ENCODE data around the gene ASAP2. TPM values are rescaled to one million over a fixed set of nuclear protein-coding genes. Genes with fewer than 3 reads are reported as not detected.

ASAP2 gene
- total RNA-seq, 1 experiment from 2014 or later = 12.6 TPM

DNA sequence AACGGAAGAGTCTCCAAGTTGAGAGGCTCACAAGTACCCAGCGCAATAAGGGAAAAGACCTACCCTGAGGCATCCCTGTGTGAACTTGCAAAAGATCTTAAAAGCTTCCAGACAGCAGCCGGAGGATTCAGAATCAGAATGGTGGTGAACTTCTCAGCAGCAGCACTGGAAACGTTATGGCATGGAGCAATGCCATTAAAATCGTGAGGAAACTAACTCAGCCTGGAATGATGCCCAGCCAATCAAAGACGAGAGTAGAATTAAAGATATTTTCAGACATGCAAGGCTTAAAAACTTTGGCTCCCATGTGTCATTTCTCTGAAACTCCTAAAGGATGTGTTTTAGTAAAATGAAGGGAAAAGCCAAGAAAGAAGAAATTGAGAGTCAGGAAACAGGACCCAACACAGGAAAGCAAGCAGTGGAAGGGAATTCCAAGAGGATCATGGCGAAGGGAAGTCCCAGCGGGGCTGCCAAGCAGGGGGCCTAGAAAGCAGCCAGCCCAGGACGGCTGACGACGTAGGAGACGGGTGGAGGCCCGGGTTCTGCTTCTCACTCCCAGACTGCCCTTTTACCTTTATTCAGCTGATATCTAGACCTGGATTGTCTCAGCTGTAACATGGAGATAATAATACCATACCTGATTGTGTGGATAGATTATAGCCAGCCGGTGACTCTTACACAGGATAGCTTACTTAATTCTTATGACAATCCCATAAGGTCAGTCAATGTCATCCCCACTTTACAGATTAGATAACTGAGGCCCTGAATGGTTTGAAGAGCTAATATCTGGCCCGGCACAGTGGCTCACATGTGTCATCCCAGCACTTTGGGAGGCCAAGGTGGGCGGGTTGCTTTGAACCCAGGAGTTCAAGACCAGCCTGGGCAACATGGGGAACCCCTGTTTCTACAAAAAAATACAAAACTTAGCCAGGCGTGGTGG is 92.8 kb downstream of the ASAP2 start:
- Histone ChIP-seq H3K23me2 (ENCODE audit: insufficient read length, low read depth, low read length, poor library complexity, severe bottlenecking) (no peaks in the 10 kb centered on the region), H3K27me3 (ENCODE audit: insufficient read depth, low read length) (no peaks in the 10 kb centered on the region), H2AFZ (ENCODE audit: low read length) (no peak overlapping the region), H4K20me1 (ENCODE audit: control insufficient read depth, insufficient read depth, insufficient read length) (no peaks in the 10 kb centered on the region), H3K79me2 (ENCODE audit: insufficient read depth, low read length) (no peaks in the 10 kb centered on the region), H3K79me1 (ENCODE audit: insufficient read depth, low read depth, low read length, poor library complexity, severe bottlenecking) (no peaks in the 10 kb centered on the region), H3K4me1 (ENCODE audit: insufficient read depth, low read length) (peaks cover 4% of the 10 kb centered on the region; the same call in 1 of the 2 replicates), H3K27ac (ENCODE audit: insufficient read length, low read depth, low read length) (no peak overlapping the region), H3K23ac (ENCODE audit: insufficient read length, low read depth, low read length) (no peak overlapping the region), H2BK12ac (ENCODE audit: insufficient read length, low read depth, low read length) (no peak overlapping the region), H2BK5ac (ENCODE audit: insufficient read length, low read length) (no peak overlapping the region), H3K56ac (ENCODE audit: insufficient read length, low read depth, low read length) (no peak overlapping the region), H2AK5ac (ENCODE audit: insufficient read length, low read length) (no peak overlapping the region), H3K4me2 (ENCODE audit: insufficient read depth, insufficient read length, low read length) (no peak overlapping the region), H4K5ac (ENCODE audit: insufficient read length, low read depth, low read length) (no peak overlapping the region), H3K18ac (ENCODE audit: insufficient read length, low read depth, low read length) (no peak overlapping the region), H4K91ac (ENCODE audit: insufficient read length, low read depth, low read length) (no peak overlapping the region), H3K4ac (ENCODE audit: low read depth, low read length) (no peak overlapping the region), H4K8ac (replicated peaks; ENCODE audit: insufficient read length, low read depth, low read length) (no peak overlapping the region), H3K9me3 (ENCODE audit: control insufficient read depth, low read depth, low read length) (no peaks in the 10 kb centered on the region), H3T11ph (ENCODE audit: low read length) (no peak overlapping the region), H2BK20ac (ENCODE audit: low read depth, low read length, poor library complexity, severe bottlenecking) (no peak overlapping the region), H3K14ac (ENCODE audit: insufficient read depth, low read length) (no peak overlapping the region), H2BK15ac (ENCODE audit: low read depth, low read length) (no peak overlapping the region), H3K9ac (ENCODE audit: extremely low read depth, insufficient read length, low read length) (no peak overlapping the region), H2BK120ac (ENCODE audit: low read depth, low read length, poor library complexity, severe bottlenecking) (no peak overlapping the region)
- Mint-ChIP-seq H3K4me1 (peaks cover 17 to 18% of the 10 kb centered on the region in 2 experiments), H3K9me3 (no peaks in the 10 kb centered on the region), H3K4me3 (no peak overlapping the region), H3K36me3 (ENCODE audit: insufficient read depth in 1 of 3, low read depth in 3 of 3) (peaks cover 0 to 17% (median 0%) of the 10 kb centered on the region in 3 experiments; a peak in 4 of 7 replicates), H3K27ac (peak overlapping the region in 2 of 3 experiments; percentile 5 to 42; a peak in 2 of 7 replicates), H3K27me3 (ENCODE audit: low read depth) (no peaks in the 10 kb centered on the region)
- no CpG with 5 or more reads among the region's 17 CpGs for WGBS (ENCODE audit: extremely low coverage, insufficient read length, low lambda C conversion rate)
- DNase-seq = no peak
- TF ChIP-seq, protein P1, sequence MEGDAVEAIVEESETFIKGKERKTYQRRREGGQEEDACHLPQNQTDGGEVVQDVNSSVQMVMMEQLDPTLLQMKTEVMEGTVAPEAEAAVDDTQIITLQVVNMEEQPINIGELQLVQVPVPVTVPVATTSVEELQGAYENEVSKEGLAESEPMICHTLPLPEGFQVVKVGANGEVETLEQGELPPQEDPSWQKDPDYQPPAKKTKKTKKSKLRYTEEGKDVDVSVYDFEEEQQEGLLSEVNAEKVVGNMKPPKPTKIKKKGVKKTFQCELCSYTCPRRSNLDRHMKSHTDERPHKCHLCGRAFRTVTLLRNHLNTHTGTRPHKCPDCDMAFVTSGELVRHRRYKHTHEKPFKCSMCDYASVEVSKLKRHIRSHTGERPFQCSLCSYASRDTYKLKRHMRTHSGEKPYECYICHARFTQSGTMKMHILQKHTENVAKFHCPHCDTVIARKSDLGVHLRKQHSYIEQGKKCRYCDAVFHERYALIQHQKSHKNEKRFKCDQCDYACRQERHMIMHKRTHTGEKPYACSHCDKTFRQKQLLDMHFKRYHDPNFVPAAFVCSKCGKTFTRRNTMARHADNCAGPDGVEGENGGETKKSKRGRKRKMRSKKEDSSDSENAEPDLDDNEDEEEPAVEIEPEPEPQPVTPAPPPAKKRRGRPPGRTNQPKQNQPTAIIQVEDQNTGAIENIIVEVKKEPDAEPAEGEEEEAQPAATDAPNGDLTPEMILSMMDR (conservative IDR thresholded peaks at IDR 0.05) = no peak

All from H9 (cell line).